Large intestine (tissue), 3 donors: ENCODE data around the gene ULK4. TPM values are rescaled to one million over a fixed set of nuclear protein-coding genes. Genes with fewer than 3 reads are reported as not detected.

Experiments used
- DNase-seq, 2 donors: peaks; one replicate each; pipeline versions ENCODE4 v3.0.0 to v3.0.0-alpha.2; 2013
- H3K27ac ChIP-seq: one replicate; pipeline ENCODE4 v1.5.1; 2013; ENCODE audit warnings: low read length
- H3K27me3 ChIP-seq: 2 replicates; pipeline ENCODE4 v1.6.1; 2013; ENCODE audit warnings: low read length; ENCODE audit not compliant: control insufficient read depth, insufficient read depth
- H3K36me3 ChIP-seq: 2 replicates; pipeline ENCODE4 v1.6.1; 2013; ENCODE audit warnings: low read length; ENCODE audit not compliant: control insufficient read depth, insufficient read depth
- H3K4me1 ChIP-seq: one replicate; pipeline ENCODE4 v1.6.1; 2013; ENCODE audit warnings: low read length; ENCODE audit not compliant: control insufficient read depth, insufficient read depth
- H3K4me3 ChIP-seq: one replicate; pipeline ENCODE4 v1.5.1; 2013; ENCODE audit warnings: low read length
- H3K9me3 ChIP-seq: one replicate; pipeline ENCODE4 v1.6.1; 2013; ENCODE audit warnings: mild to moderate bottlenecking, low read depth, low read length, moderate library complexity; ENCODE audit not compliant: control insufficient read depth
- WGBS: methylation state at CpG from one replicate; pipeline ENCODE4 v1.1.5; 2013; ENCODE audit warnings: low lambda C conversion rate; ENCODE audit not compliant: insufficient coverage; 5-methylcytosine and 5-hydroxymethylcytosine counted together
- polyA plus RNA-seq: library from polyadenylated mRNA; unstranded; fragments of 120-200 nt; gene quantifications from one replicate; pipeline ENCODE4 v1.2.1, GENCODE V29; 2013

ULK4 gene
- polyA plus RNA-seq, 1 donor: 2.1 TPM

- H3K27me3 ChIP-seq: no peaks in the 10 kb centered on the region
- H3K36me3 ChIP-seq: no peaks in the 10 kb centered on the region
- no peak overlapping the region for H3K27ac ChIP-seq
- no peak for DNase-seq
- no peaks in the 10 kb centered on the region for H3K9me3 ChIP-seq
- no peaks in the 10 kb centered on the region for H3K4me1 ChIP-seq
- 100% methylated on average over 1 of the region's 3 CpGs for WGBS
- H3K4me3 ChIP-seq: no peak overlapping the region
These were observed 609.4 kb downstream of the ULK4 start for GRCh38 chr3:41352510-41352909.

- H3K4me3 ChIP-seq: no peak overlapping the region
- WGBS: 83% methylated on average over 1 of the region's 2 CpGs
- H3K36me3 ChIP-seq: no peaks in the 10 kb centered on the region
- no peaks in the 10 kb centered on the region for H3K9me3 ChIP-seq
- no peaks in the 10 kb centered on the region for H3K4me1 ChIP-seq
- H3K27ac ChIP-seq: no peak overlapping the region
- H3K27me3 ChIP-seq: no peaks in the 10 kb centered on the region
- DNase-seq: no peak
These were observed 611.5 kb downstream of the ULK4 start for GRCh38 chr3:41350441-41350840.

GRCh38 chr3:41348401-41348800, 613.5 kb downstream of the ULK4 start:
- 100% methylated on average over 2 of the region's 4 CpGs for WGBS
- DNase-seq: no peak
- no peak overlapping the region for H3K4me3 ChIP-seq
- H3K27ac ChIP-seq: no peak overlapping the region
- no peaks in the 10 kb centered on the region for H3K9me3 ChIP-seq
- no peaks in the 10 kb centered on the region for H3K27me3 ChIP-seq
- H3K4me1 ChIP-seq: no peaks in the 10 kb centered on the region
- no peaks in the 10 kb centered on the region for H3K36me3 ChIP-seq

- DNase-seq: no peak
- H3K27me3 ChIP-seq: no peaks in the 10 kb centered on the region
These were observed 615.1 kb downstream of the ULK4 start for GRCh38 chr3:41346698-41347270.

GRCh38 chr3:41345788-41346187, 616.1 kb downstream of the ULK4 start:
- Histone ChIP-seq H3K27me3 (no peaks in the 10 kb centered on the region), H3K4me3 (no peak overlapping the region), H3K9me3 (no peaks in the 10 kb centered on the region), H3K27ac (no peak overlapping the region), H3K36me3 (no peaks in the 10 kb centered on the region), H3K4me1 (no peaks in the 10 kb centered on the region)
- 100% methylated on average over 3 of the region's 5 CpGs for WGBS
- DNase-seq: no peak

More at GRCh38 chr3:41346698-41347270, 615.1 kb downstream of the ULK4 start:
- Histone ChIP-seq H3K9me3 (no peaks in the 10 kb centered on the region), H3K36me3 (no peaks in the 10 kb centered on the region), H3K4me1 (no peaks in the 10 kb centered on the region), H3K4me3 (no peak overlapping the region), H3K27ac (no peak overlapping the region)
- WGBS: no CpG with 5 or more reads among the region's 4 CpGs

GRCh38 chr3:41339758-41340157, 622.1 kb downstream of the ULK4 start:
- Histone ChIP-seq H3K4me1 (no peaks in the 10 kb centered on the region), H3K4me3 (no peak overlapping the region), H3K9me3 (no peaks in the 10 kb centered on the region), H3K27me3 (no peaks in the 10 kb centered on the region), H3K27ac (no peak overlapping the region), H3K36me3 (no peaks in the 10 kb centered on the region)
- DNase-seq: no peak
- no CpG with 5 or more reads among the region's 1 CpG for WGBS

GRCh38 chr3:41338276-41338675, 623.6 kb downstream of the ULK4 start:
- Histone ChIP-seq H3K4me1 (no peaks in the 10 kb centered on the region), H3K36me3 (no peaks in the 10 kb centered on the region), H3K9me3 (no peaks in the 10 kb centered on the region), H3K27ac (no peak overlapping the region), H3K27me3 (no peaks in the 10 kb centered on the region), H3K4me3 (no peak overlapping the region)
- no CpG with 5 or more reads among the region's 1 CpG for WGBS
- no peak for DNase-seq

- no peak overlapping the region for H3K4me3 ChIP-seq
- H3K9me3 ChIP-seq: no peaks in the 10 kb centered on the region
- no peaks in the 10 kb centered on the region for H3K27me3 ChIP-seq
- WGBS: no CpG with 5 or more reads among the region's 2 CpGs
- H3K27ac ChIP-seq: no peak overlapping the region
- no peaks in the 10 kb centered on the region for H3K4me1 ChIP-seq
- H3K36me3 ChIP-seq: no peaks in the 10 kb centered on the region
- DNase-seq: no peak
These were observed 627.5 kb downstream of the ULK4 start for GRCh38 chr3:41334426-41334825.

- WGBS: no CpG with 5 or more reads among the region's 3 CpGs
- no peak overlapping the region for H3K27ac ChIP-seq
- no peak for DNase-seq
- no peak overlapping the region for H3K4me3 ChIP-seq
- H3K9me3 ChIP-seq: no peaks in the 10 kb centered on the region
- no peaks in the 10 kb centered on the region for H3K36me3 ChIP-seq
- no peaks in the 10 kb centered on the region for H3K27me3 ChIP-seq
- H3K4me1 ChIP-seq: no peaks in the 10 kb centered on the region
These were observed 630.9 kb downstream of the ULK4 start for GRCh38 chr3:41331041-41331440.

- Histone ChIP-seq H3K27me3 (no peaks in the 10 kb centered on the region), H3K27ac (no peak overlapping the region), H3K9me3 (no peaks in the 10 kb centered on the region), H3K4me3 (no peak overlapping the region), H3K36me3 (no peaks in the 10 kb centered on the region), H3K4me1 (no peaks in the 10 kb centered on the region)
- no CpG with 5 or more reads among the region's 1 CpG for WGBS
- DNase-seq: no peak
These were observed 631.4 kb downstream of the ULK4 start for GRCh38 chr3:41330465-41330864.

GRCh38 chr3:41329881-41330280, 632.0 kb downstream of the ULK4 start:
- H3K4me3 ChIP-seq: no peak overlapping the region

More at GRCh38 chr3:41329881-41330280, 632.0 kb downstream of the ULK4 start:
- no peaks in the 10 kb centered on the region for H3K4me1 ChIP-seq
- no peaks in the 10 kb centered on the region for H3K9me3 ChIP-seq
- no peaks in the 10 kb centered on the region for H3K36me3 ChIP-seq
- DNase-seq: no peak
- 100% methylated on average over 1 of the region's 2 CpGs for WGBS
- no peak overlapping the region for H3K27ac ChIP-seq
- no peaks in the 10 kb centered on the region for H3K27me3 ChIP-seq
